CD14-positive monocyte (primary cell): ENCODE results near the gene ITPR1. TPM values are rescaled to one million over a fixed set of nuclear protein-coding genes. Genes with fewer than 3 reads are reported as not detected.

Experiments used
- DNase-seq, 3 donors: peaks; one replicate each; pipeline ENCODE4 v3.0.0-alpha.2; 2011 to 2022
- H2AFZ ChIP-seq: 2 replicates; pipeline ENCODE4 v1.6.0; 2012; ENCODE audit warnings: mild to moderate bottlenecking, low read depth, low read length, inconsistent platforms; ENCODE audit not compliant: insufficient read depth, poor library complexity, severe bottlenecking
- H3K27ac ChIP-seq, 2 donors: 1 replicate in 1 of 2; 2 replicates in 1 of 2; pipeline ENCODE4 v1.5.1; 2012 to 2013; ENCODE audit warnings: low read length in 2 of 2, control low read depth in 1 of 2, inconsistent platforms in 1 of 2, low read depth in 1 of 2, mild to moderate bottlenecking in 1 of 2
- H3K27me3 ChIP-seq, 2 donors: one replicate each; pipeline versions ENCODE4 v1.6.0 to v1.6.1; 2011 to 2013; ENCODE audit warnings: low read length in 2 of 2; ENCODE audit not compliant: control insufficient read depth in 2 of 2, insufficient read depth in 2 of 2
- H3K36me3 ChIP-seq, 2 donors: replicated peaks in 1 of 2; 1 replicate in 1 of 2; 2 replicates in 1 of 2; pipeline versions ENCODE4 v1.5.1 to v1.6.1; 2012 to 2013; ENCODE audit warnings: low read length in 2 of 2, control low read depth in 1 of 2, inconsistent platforms in 1 of 2, mild to moderate bottlenecking in 1 of 2; ENCODE audit not compliant: insufficient read depth in 2 of 2, control insufficient read depth in 1 of 2
- H3K4me1 ChIP-seq, 2 donors: 1 replicate in 1 of 2; 2 replicates in 1 of 2; pipeline versions ENCODE4 v1.5.1 to v1.6.1; 2012 to 2013; ENCODE audit warnings: low read length in 2 of 2, control low read depth in 1 of 2, inconsistent platforms in 1 of 2, mild to moderate bottlenecking in 1 of 2, moderate library complexity in 1 of 2; ENCODE audit not compliant: insufficient read depth in 2 of 2, control insufficient read depth in 1 of 2
- H3K4me2 ChIP-seq: replicated peaks from 2 replicates; pipeline ENCODE3; 2012; ENCODE audit warnings: low read length, moderate library complexity, mild to moderate bottlenecking; ENCODE audit not compliant: poor library complexity, severe bottlenecking; ENCODE audit errors: extremely low read depth
- H3K4me3 ChIP-seq, 3 experiments: fragments of 200-600 bp in 1 of 3; sonication (generic) in 1 of 3; replicated peaks in 1 of 3; 1 replicate in 2 of 3; 2 replicates in 1 of 3; pipeline ENCODE4 v1.5.1; 2011 to 2013; ENCODE audit warnings: low read length in 3 of 3, mild to moderate bottlenecking in 3 of 3, control low read depth in 2 of 3, low read depth in 2 of 3, inconsistent platforms in 1 of 3, moderate library complexity in 1 of 3
- H3K79me2 ChIP-seq: 2 replicates; pipeline ENCODE4 v1.6.0; 2012; ENCODE audit warnings: mild to moderate bottlenecking, control low read depth, inconsistent platforms, low read length, moderate library complexity; ENCODE audit not compliant: insufficient read depth
- H3K9ac ChIP-seq: 2 replicates; pipeline ENCODE4 v1.6.0; 2017; ENCODE audit warnings: low read length, mild to moderate bottlenecking; ENCODE audit not compliant: insufficient read depth, poor library complexity, severe bottlenecking
- H3K9me3 ChIP-seq, 2 donors: replicated peaks in 1 of 2; 1 replicate in 1 of 2; 2 replicates in 1 of 2; pipeline versions ENCODE4 v1.5.1 to v1.6.1; 2012 to 2013; ENCODE audit warnings: low read length in 2 of 2, control low read depth in 1 of 2; ENCODE audit not compliant: control insufficient read depth in 1 of 2, insufficient read depth in 1 of 2
- H4K20me1 ChIP-seq: 2 replicates; pipeline ENCODE4 v1.6.0; 2012; ENCODE audit warnings: mild to moderate bottlenecking, low read length, control low read depth, moderate library complexity; ENCODE audit not compliant: insufficient read depth
- H3K27ac Mint-ChIP-seq, 7 donors: one replicate each; pipeline ENCODE4 v1.8.0; 2020; ENCODE audit warnings: mild to moderate bottlenecking in 7 of 7, mixed read lengths in 7 of 7, moderate library complexity in 6 of 7, inconsistent platforms in 2 of 7
- H3K27me3 Mint-ChIP-seq, 3 donors: one replicate each; pipeline ENCODE4 v1.8.0; 2021 to 2022; ENCODE audit warnings: low read depth in 3 of 3, mild to moderate bottlenecking in 3 of 3, mixed read lengths in 3 of 3, moderate library complexity in 3 of 3, inconsistent platforms in 1 of 3
- H3K36me3 Mint-ChIP-seq, 2 donors: one replicate each; pipeline ENCODE4 v1.8.0; 2020; ENCODE audit warnings: mixed read lengths in 2 of 2, inconsistent platforms in 1 of 2, mild to moderate bottlenecking in 1 of 2
- H3K4me1 Mint-ChIP-seq: one replicate; pipeline ENCODE4 v1.8.0; 2020; ENCODE audit warnings: mild to moderate bottlenecking, mixed read lengths
- H3K4me3 Mint-ChIP-seq, 2 donors: one replicate each; pipeline ENCODE4 v1.8.0; 2020; ENCODE audit warnings: mild to moderate bottlenecking in 2 of 2, mixed read lengths in 2 of 2, moderate library complexity in 1 of 2
- H3K9me3 Mint-ChIP-seq, 7 donors: one replicate each; pipeline ENCODE4 v1.8.0; 2020 to 2022; ENCODE audit warnings: mixed read lengths in 7 of 7, mild to moderate bottlenecking in 6 of 7, moderate library complexity in 6 of 7, inconsistent platforms in 2 of 7
- CTCF ChIP-seq: fragments of 200-600 bp; IDR thresholded peaks from one replicate; pipeline ENCODE4 v1.8.0; 2022; ENCODE audit warnings: antibody characterized with exemption, mild to moderate bottlenecking
- WGBS: methylation state at CpG from one replicate; pipeline ENCODE4 v1.1.5; 2013; ENCODE audit warnings: missing lambda C conversion rate; ENCODE audit not compliant: insufficient coverage; 5-methylcytosine and 5-hydroxymethylcytosine counted together
- intact Hi-C, 2 donors: fragments of 100-400 bp; cut with micrococcal nuclease; formaldehyde crosslinking; loops; one replicate each; pipeline versions ENCODE4 v1.15.0 to v1.15.1; 2023
- polyA plus RNA-seq, 3 donors: library from polyadenylated mRNA; depleted of rRNA in 1 of 3; unstranded in 2 of 3; stranded (reverse) in 1 of 3; fragments of 300-500 nt in 2 of 3; fragments of >200 nt in 1 of 3; fragmentation: Illumina TruSeq in 2 of 3; gene quantifications; 1 replicate in 2 of 3; 2 replicates in 1 of 3; pipeline ENCODE4 v1.2.3, GENCODE V29; 2012 to 2021

The ITPR1 gene
- polyA plus RNA-seq, 3 donors = 3.2 to 21.1 (median 7.1) TPM

GRCh38 chr3:4514916-4515315 lies 21.8 kb downstream of the ITPR1 start:
- peaks cover 5 to 14% of the 10 kb centered on the region in 2 donors for H3K36me3 ChIP-seq
- Mint-ChIP-seq H3K27me3 (peaks cover 0 to 2% (median 0%) of the 10 kb centered on the region in 3 donors), H3K4me1 (peaks cover 49% of the 10 kb centered on the region), H3K36me3 (peaks cover 22 to 26% of the 10 kb centered on the region in 2 donors), H3K4me3 (no peak overlapping the region), H3K9me3 (no peaks in the 10 kb centered on the region), H3K27ac (peak overlapping the region in 2 of 7 donors; percentile 4 to 17)
- no peak for TF ChIP-seq CTCF
- H3K4me1 ChIP-seq = peaks cover 33 to 34% of the 10 kb centered on the region in 2 donors
- DNase-seq = no peak
- no peak overlapping the region for H3K4me2 ChIP-seq
- H3K79me2 ChIP-seq = peaks cover 65% of the 10 kb centered on the region
- no CpG with 5 or more reads among the region's 1 CpG for WGBS
- H3K4me3 ChIP-seq = no peak overlapping the region
- no peak overlapping the region for H3K9ac ChIP-seq
- no peak overlapping the region for H3K27ac ChIP-seq
- no peaks in the 10 kb centered on the region for H4K20me1 ChIP-seq
- H3K9me3 ChIP-seq = no peaks in the 10 kb centered on the region
- no peak overlapping the region for H2AFZ ChIP-seq
- intact Hi-C loops = loop anchor here (5.0 to 10.0 kb wide), 3 partner anchors 50 to 67 kb away; partner anchors contain the start of gene SUMF1 (in 1 of the 2)
- no peaks in the 10 kb centered on the region for H3K27me3 ChIP-seq

GRCh38 chr3:4515916-4516579 lies 22.9 kb downstream of the ITPR1 start:
- peaks cover 5 to 8% of the 10 kb centered on the region in 2 donors for H3K36me3 ChIP-seq
- H3K9ac ChIP-seq = no peak overlapping the region
- Mint-ChIP-seq H3K27me3 (peaks cover 0 to 2% (median 0%) of the 10 kb centered on the region in 3 donors), H3K36me3 (peaks cover 13 to 16% of the 10 kb centered on the region in 2 donors), H3K4me3 (no peak overlapping the region), H3K4me1 (peaks cover 53% of the 10 kb centered on the region), H3K27ac (peak overlapping the region in 1 of 7 donors; percentile 34), H3K9me3 (no peaks in the 10 kb centered on the region)
- H3K4me3 ChIP-seq = no peak overlapping the region
- no peaks in the 10 kb centered on the region for H4K20me1 ChIP-seq
- H2AFZ ChIP-seq = no peak overlapping the region
- DNase-seq = no peak
- peaks cover 44 to 45% of the 10 kb centered on the region in 2 donors for H3K4me1 ChIP-seq
- no peak overlapping the region for H3K4me2 ChIP-seq
- TF ChIP-seq CTCF = no peak
- H3K27me3 ChIP-seq = no peaks in the 10 kb centered on the region
- H3K79me2 ChIP-seq = peaks cover 57% of the 10 kb centered on the region
- H3K27ac ChIP-seq = no peak overlapping the region
- 72% methylated on average over 3 of the region's 7 CpGs for WGBS
- intact Hi-C loops = loop anchor here (5.0 to 10.0 kb wide), 3 partner anchors 51 to 66 kb away; partner anchors contain the start of gene SUMF1 (in 1 of the 2)
- no peaks in the 10 kb centered on the region for H3K9me3 ChIP-seq
